Trophoblast cell (in vitro differentiated cells and primary cell): ENCODE results near the gene DENND1B.

Experiments
- DNase-seq, 2 donors: peaks; one replicate each; pipeline ENCODE4 v3.0.0-alpha.2; 2016
- H2AFZ ChIP-seq: 2 replicates; pipeline ENCODE4 v1.6.1; 2013; ENCODE audit warnings: low read length, moderate library complexity, mild to moderate bottlenecking; ENCODE audit not compliant: insufficient read depth, poor library complexity
- H2AK5ac ChIP-seq: 2 replicates; pipeline ENCODE4 v1.6.1; 2013; ENCODE audit warnings: mild to moderate bottlenecking, low read length
- H2BK120ac ChIP-seq: 2 replicates; pipeline ENCODE4 v1.6.1; 2013; ENCODE audit warnings: low read length, mild to moderate bottlenecking, moderate library complexity; ENCODE audit not compliant: insufficient read depth, poor library complexity
- H2BK12ac ChIP-seq: 2 replicates; pipeline ENCODE4 v1.6.1; 2013; ENCODE audit warnings: mild to moderate bottlenecking, low read length, moderate library complexity
- H2BK5ac ChIP-seq: 2 replicates; pipeline ENCODE4 v1.6.1; 2013; ENCODE audit warnings: low read length, low read depth, moderate library complexity, mild to moderate bottlenecking; ENCODE audit not compliant: poor library complexity
- H3K14ac ChIP-seq: 2 replicates; pipeline ENCODE4 v1.6.1; 2013; ENCODE audit warnings: mild to moderate bottlenecking, low read length
- H3K18ac ChIP-seq: 2 replicates; pipeline ENCODE4 v1.6.1; 2013; ENCODE audit warnings: mild to moderate bottlenecking, low read length
- H3K23ac ChIP-seq: 2 replicates; pipeline ENCODE4 v1.6.1; 2013; ENCODE audit warnings: low read length
- H3K27ac ChIP-seq: 2 replicates; pipeline ENCODE4 v1.5.1; 2013; ENCODE audit warnings: low read depth, mild to moderate bottlenecking, inconsistent platforms, low read length, moderate library complexity
- H3K27me3 ChIP-seq: 2 replicates; pipeline ENCODE4 v1.6.1; 2013; ENCODE audit warnings: inconsistent platforms, mild to moderate bottlenecking, low read length, moderate library complexity; ENCODE audit not compliant: insufficient read depth
- H3K36me3 ChIP-seq, 2 experiments: 1 replicate in 1 of 2; 2 replicates in 1 of 2; pipeline ENCODE4 v1.6.1; 2013; ENCODE audit warnings: low read length in 2 of 2, mild to moderate bottlenecking in 2 of 2, moderate library complexity in 1 of 2; ENCODE audit not compliant: insufficient read depth in 2 of 2, control insufficient read depth in 1 of 2
- H3K4ac ChIP-seq: 2 replicates; pipeline ENCODE4 v1.6.1; 2013; ENCODE audit warnings: low read depth, mild to moderate bottlenecking, low read length, moderate library complexity
- H3K4me1 ChIP-seq, 2 experiments: 1 replicate in 1 of 2; 2 replicates in 1 of 2; pipeline ENCODE4 v1.6.1; 2013; ENCODE audit warnings: low read length in 2 of 2, mild to moderate bottlenecking in 2 of 2, moderate library complexity in 1 of 2; ENCODE audit not compliant: insufficient read depth in 2 of 2, control insufficient read depth in 1 of 2
- H3K4me2 ChIP-seq: 2 replicates; pipeline ENCODE4 v1.6.1; 2013; ENCODE audit warnings: inconsistent platforms, mild to moderate bottlenecking, low read length, moderate library complexity
- H3K4me3 ChIP-seq: 2 replicates; pipeline ENCODE4 v1.5.1; 2013; ENCODE audit warnings: mild to moderate bottlenecking, low read depth, low read length, inconsistent platforms
- H3K79me1 ChIP-seq: one replicate; pipeline ENCODE4 v1.6.1; 2013; ENCODE audit warnings: low read length
- H3K79me2 ChIP-seq: 2 replicates; pipeline ENCODE4 v1.6.1; 2013; ENCODE audit warnings: low read length, mild to moderate bottlenecking; ENCODE audit not compliant: control insufficient read depth, insufficient read depth, poor library complexity
- H3K9ac ChIP-seq: 2 replicates; pipeline ENCODE4 v1.6.1; 2013; ENCODE audit warnings: mild to moderate bottlenecking, low read length
- H3K9me3 ChIP-seq: 2 replicates; pipeline ENCODE4 v1.6.1; 2013; ENCODE audit warnings: low read depth, mild to moderate bottlenecking, control low read depth, inconsistent platforms, low read length; ENCODE audit not compliant: insufficient read depth
- H4K12ac ChIP-seq: 2 replicates; pipeline ENCODE4 v1.6.1; 2013; ENCODE audit warnings: low read depth, mild to moderate bottlenecking, low read length, moderate library complexity
- H4K8ac ChIP-seq: 2 replicates; pipeline ENCODE4 v1.6.1; 2013; ENCODE audit warnings: low read depth, mild to moderate bottlenecking, low read length, moderate library complexity
- H4K91ac ChIP-seq: one replicate; pipeline ENCODE4 v1.6.1; 2013; ENCODE audit warnings: low read depth, mild to moderate bottlenecking, low read length, moderate library complexity
- WGBS: extraction: QIAGEN DNeasy Blood & Tissue Kit; methylation state at CpG from one replicate; pipeline ENCODE4 v1.1.7; 2013; ENCODE audit warnings: missing lambda C conversion rate; ENCODE audit not compliant: insufficient read length, insufficient coverage; ENCODE audit errors: extremely low coverage; 5-methylcytosine and 5-hydroxymethylcytosine counted together

The DENND1B gene

DNA sequence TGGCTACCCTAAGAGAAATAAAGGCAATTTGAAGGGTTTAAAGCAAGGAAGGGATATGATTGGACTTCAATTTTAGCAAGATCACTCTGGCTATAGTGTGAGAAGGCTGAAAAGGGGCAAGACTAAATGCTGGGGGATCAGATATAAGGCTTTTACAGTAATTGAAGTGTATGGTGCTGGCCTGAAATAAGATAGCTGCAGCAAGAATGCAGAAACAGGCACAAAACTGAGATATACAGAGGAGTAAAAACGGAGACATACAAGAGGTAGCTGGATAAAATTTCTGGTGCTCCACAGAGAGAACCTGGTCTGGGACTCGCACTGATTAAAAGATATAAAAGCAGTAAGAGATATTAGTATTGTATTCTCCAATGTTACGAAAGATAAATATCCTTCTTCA, 92.0 kb downstream of the DENND1B start:
- WGBS, result no CpG with 5 or more reads among the region's 3 CpGs
- no peak overlapping the region for H3K4ac ChIP-seq
- H3K4me1 ChIP-seq, result no peaks in the 10 kb centered on the region
- no peak for DNase-seq
- no peaks in the 10 kb centered on the region for H3K36me3 ChIP-seq
- no peak overlapping the region for H3K4me3 ChIP-seq
- H2BK120ac ChIP-seq, result no peak overlapping the region
- no peak overlapping the region for H4K8ac ChIP-seq
- no peak overlapping the region for H2BK5ac ChIP-seq
- H2AK5ac ChIP-seq, result no peak overlapping the region
- H2AFZ ChIP-seq, result no peak overlapping the region
- no peak overlapping the region for H3K27ac ChIP-seq
- H4K12ac ChIP-seq, result no peak overlapping the region
- no peak overlapping the region for H2BK12ac ChIP-seq
- no peak overlapping the region for H3K18ac ChIP-seq
- no peak overlapping the region for H3K23ac ChIP-seq
- no peak overlapping the region for H3K9ac ChIP-seq
- H3K79me1 ChIP-seq, result no peaks in the 10 kb centered on the region
- no peaks in the 10 kb centered on the region for H3K9me3 ChIP-seq
- H3K27me3 ChIP-seq, result no peaks in the 10 kb centered on the region
- H3K14ac ChIP-seq, result no peak overlapping the region
- H3K4me2 ChIP-seq, result no peak overlapping the region
- H4K91ac ChIP-seq, result no peak overlapping the region
- H3K79me2 ChIP-seq, result no peaks in the 10 kb centered on the region

DNA sequence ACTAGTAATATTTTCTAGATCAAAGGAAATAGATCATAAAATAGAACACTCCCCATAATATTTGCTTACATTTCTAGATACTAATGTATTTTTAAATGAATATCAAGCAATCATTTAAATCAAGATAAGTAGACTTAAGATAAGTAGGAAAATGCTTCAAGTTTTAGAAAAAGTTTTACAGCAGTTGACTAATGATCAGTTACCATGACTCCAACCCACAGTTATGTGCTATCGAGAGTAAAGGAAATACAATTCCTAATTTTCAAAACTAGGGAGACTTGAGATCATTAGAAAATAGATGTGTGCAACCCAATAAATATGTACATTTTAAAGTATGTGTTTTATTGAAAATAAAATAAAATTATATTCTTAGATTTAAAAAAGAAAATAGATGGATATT, 95.0 kb downstream of the DENND1B start:
- Histone ChIP-seq H3K36me3 (no peaks in the 10 kb centered on the region), H3K27ac (no peak overlapping the region)
- no CpG with 5 or more reads among the region's 1 CpG for WGBS

DNA sequence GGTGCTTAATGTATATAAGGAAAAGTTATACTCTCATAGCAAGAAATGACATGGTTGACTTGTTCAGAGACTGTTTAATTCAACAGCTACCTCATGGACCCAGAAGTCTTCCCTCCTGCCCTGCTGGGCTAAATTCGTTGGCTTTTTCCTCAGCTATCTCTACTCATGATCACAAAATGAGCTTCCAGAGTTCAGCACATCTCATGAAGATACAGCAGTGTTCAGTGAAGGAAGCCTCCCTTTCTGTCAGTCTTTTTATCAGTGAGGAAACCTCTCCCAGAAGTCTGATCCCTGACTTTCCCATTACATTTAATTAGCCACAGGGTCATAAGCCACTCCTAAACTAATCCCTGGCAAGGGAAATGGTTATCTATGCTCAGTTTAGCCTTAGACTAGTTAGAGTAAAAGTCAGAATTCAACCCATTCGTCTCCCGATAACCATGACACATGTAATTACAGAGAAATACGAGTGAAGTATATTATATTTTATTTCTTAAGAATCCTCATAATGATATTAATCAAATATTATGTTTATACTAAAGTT, 97.5 kb downstream of the DENND1B start:
- no peak overlapping the region for H3K23ac ChIP-seq
- no peak overlapping the region for H2AK5ac ChIP-seq
- H3K9ac ChIP-seq, result no peak overlapping the region
- no peak for DNase-seq
- H3K36me3 ChIP-seq, result no peaks in the 10 kb centered on the region
- no peak overlapping the region for H3K4me3 ChIP-seq
- no peak overlapping the region for H3K4ac ChIP-seq
- H3K4me2 ChIP-seq, result no peak overlapping the region
- no peak overlapping the region for H2BK12ac ChIP-seq
- H4K91ac ChIP-seq, result no peak overlapping the region
- H3K14ac ChIP-seq, result no peak overlapping the region
- H4K8ac ChIP-seq, result no peak overlapping the region
- no peak overlapping the region for H2BK5ac ChIP-seq
- WGBS, result no CpG with 5 or more reads among the region's 4 CpGs
- H3K9me3 ChIP-seq, result no peaks in the 10 kb centered on the region
- no peaks in the 10 kb centered on the region for H3K4me1 ChIP-seq
- no peak overlapping the region for H2BK120ac ChIP-seq
- H3K79me2 ChIP-seq, result no peaks in the 10 kb centered on the region
- H3K27ac ChIP-seq, result no peak overlapping the region
- no peak overlapping the region for H4K12ac ChIP-seq
- no peak overlapping the region for H2AFZ ChIP-seq
- no peaks in the 10 kb centered on the region for H3K27me3 ChIP-seq
- H3K18ac ChIP-seq, result no peak overlapping the region
- H3K79me1 ChIP-seq, result no peaks in the 10 kb centered on the region

More for the DNA sequence above, 95.0 kb downstream of the DENND1B start:
- no peak overlapping the region for H4K12ac ChIP-seq
- no peak overlapping the region for H2AFZ ChIP-seq
- H3K79me2 ChIP-seq, result no peaks in the 10 kb centered on the region
- H4K8ac ChIP-seq, result no peak overlapping the region
- no peak overlapping the region for H2BK12ac ChIP-seq
- H3K4me1 ChIP-seq, result no peaks in the 10 kb centered on the region
- no peak overlapping the region for H3K18ac ChIP-seq
- H3K14ac ChIP-seq, result no peak overlapping the region
- H3K9me3 ChIP-seq, result no peaks in the 10 kb centered on the region
- no peak overlapping the region for H3K4me3 ChIP-seq
- H2AK5ac ChIP-seq, result no peak overlapping the region
- no peak overlapping the region for H3K4me2 ChIP-seq
- H3K79me1 ChIP-seq, result no peaks in the 10 kb centered on the region
- no peak overlapping the region for H3K23ac ChIP-seq
- no peak overlapping the region for H2BK120ac ChIP-seq
- H3K4ac ChIP-seq, result no peak overlapping the region
- DNase-seq, result no peak
- no peak overlapping the region for H2BK5ac ChIP-seq
- H3K9ac ChIP-seq, result no peak overlapping the region
- H3K27me3 ChIP-seq, result no peaks in the 10 kb centered on the region
- no peak overlapping the region for H4K91ac ChIP-seq

GRCh38 chr1:197677313-197677712, 98.0 kb downstream of the DENND1B start:
- Histone ChIP-seq H2AFZ (no peak overlapping the region), H4K91ac (no peak overlapping the region), H3K4me2 (no peak overlapping the region), H3K9me3 (no peaks in the 10 kb centered on the region), H3K4me3 (no peak overlapping the region), H3K27me3 (no peaks in the 10 kb centered on the region), H3K4ac (no peak overlapping the region), H3K23ac (no peak overlapping the region), H3K27ac (no peak overlapping the region), H3K4me1 (no peaks in the 10 kb centered on the region), H2AK5ac (no peak overlapping the region), H4K12ac (no peak overlapping the region), H3K79me2 (no peaks in the 10 kb centered on the region), H3K79me1 (no peaks in the 10 kb centered on the region), H3K36me3 (no peaks in the 10 kb centered on the region), H3K9ac (no peak overlapping the region), H3K18ac (no peak overlapping the region), H4K8ac (no peak overlapping the region), H3K14ac (no peak overlapping the region), H2BK120ac (no peak overlapping the region), H2BK5ac (no peak overlapping the region), H2BK12ac (no peak overlapping the region)
- no peak for DNase-seq
- WGBS, result no CpG with 5 or more reads among the region's 3 CpGs
